ENCODE data around the gene RPTOR.

GRCh38 chr17:80881306-80881705 lies 336.7 kb downstream of the RPTOR start:
- no peak for TF ChIP-seq EZH2 (IDR thresholded peaks at IDR 0.05; ENCODE audit: insufficient read depth, poor library complexity, severe bottlenecking)
- TF ChIP-seq EZH2phosphoT487 (IDR thresholded peaks at IDR 0.05; ENCODE audit: insufficient read depth, low read depth), result no peak
